Myometrial cell (primary cell): ENCODE measurements around the gene ZER1. TPM values are rescaled to one million over a fixed set of nuclear protein-coding genes. Genes with fewer than 3 reads are reported as not detected.

Experiments used
- total RNA-seq: library from RNA; depleted of rRNA; stranded (reverse); fragments of >200 nt; gene quantifications from 2 replicates; pipeline ENCODE4 v1.2.3, GENCODE V29; 2015

ZER1 gene
- 21.3 and 33.7 TPM in 2 replicates for total RNA-seq

DNA sequence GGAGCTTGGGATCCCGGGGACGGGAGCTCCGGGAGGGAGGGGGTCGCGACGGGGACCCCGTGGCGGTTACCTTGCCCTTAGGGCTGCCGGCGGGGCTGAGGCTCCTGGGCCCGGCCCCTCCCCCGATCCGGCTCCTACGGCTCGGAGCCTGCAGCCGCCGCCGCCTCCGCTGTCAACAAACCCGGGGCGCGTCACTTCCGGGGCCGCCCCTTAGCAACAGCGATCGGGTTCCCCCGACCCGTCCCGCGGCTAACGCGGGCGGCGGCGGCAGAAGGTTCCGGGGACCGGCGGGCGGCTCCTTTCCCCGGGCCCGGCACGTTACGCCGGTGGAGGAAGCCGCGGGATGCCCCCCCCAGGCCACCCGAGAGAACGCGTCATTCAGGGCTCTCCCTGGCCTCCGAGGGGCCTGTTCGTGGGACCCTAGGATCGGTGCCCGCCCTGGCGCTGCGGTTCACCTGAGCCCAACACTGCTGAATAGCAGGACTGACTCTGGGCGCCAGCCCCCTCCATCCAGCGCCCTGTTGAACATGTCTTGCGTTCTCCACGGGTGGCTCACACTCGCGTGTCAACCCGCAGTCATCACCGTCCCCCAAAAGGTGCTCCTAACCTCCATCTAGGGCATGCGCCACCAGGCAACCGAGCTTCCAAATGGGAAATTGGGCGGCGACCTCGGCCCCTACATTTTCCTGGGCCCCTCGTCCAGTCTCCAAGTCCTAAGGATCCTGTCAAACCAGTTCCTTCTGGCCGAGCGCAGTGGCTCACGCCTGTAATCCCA is at the start of gene ZER1:
ZER1 (minus strand) TSS at position 183 of the 775 bp plus-strand sequence. CDS start 16,362 bp downstream, outside the sequence.

DNA sequence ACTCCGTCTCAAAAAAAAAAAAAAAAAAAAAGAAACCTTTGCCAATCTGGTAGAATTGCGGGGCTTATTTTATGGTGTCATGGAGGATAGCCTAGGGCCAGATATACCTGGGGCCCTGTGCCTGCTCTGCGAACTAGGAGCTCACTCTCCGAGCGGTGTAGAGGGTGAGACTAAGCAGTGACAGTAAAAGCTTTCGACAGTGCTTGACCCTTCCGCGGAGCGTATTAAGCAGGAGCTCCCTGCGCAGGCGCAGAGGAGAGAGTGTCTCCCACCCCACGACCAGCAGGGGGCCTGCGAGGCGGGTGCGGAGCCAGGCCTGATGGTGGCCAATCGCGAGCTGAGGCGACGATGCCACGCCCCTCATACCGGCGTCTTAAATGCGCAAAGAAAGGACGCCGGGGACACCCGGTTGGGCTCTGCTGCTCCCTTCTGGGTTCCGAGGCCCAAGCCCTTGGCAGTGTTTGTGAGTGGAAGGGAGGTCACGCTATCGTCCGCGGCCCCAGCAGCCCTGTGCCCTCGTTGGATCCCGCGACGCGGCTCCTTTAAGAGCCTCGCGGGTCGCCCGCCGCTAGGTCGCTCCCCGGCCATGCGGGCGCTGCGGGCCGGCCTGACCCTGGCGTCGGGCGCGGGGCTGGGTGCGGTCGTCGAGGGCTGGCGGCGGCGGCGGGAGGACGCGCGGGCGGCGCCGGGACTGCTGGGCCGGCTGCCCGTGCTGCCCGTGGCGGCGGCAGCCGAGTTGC is 46.5 kb upstream of the ZER1 start, which contains the start of gene ENDOG:
ENDOG (plus strand) TSS at position 402 of the 740 bp plus-strand sequence; CDS start at position 587, 185 bp downstream.

DNA sequence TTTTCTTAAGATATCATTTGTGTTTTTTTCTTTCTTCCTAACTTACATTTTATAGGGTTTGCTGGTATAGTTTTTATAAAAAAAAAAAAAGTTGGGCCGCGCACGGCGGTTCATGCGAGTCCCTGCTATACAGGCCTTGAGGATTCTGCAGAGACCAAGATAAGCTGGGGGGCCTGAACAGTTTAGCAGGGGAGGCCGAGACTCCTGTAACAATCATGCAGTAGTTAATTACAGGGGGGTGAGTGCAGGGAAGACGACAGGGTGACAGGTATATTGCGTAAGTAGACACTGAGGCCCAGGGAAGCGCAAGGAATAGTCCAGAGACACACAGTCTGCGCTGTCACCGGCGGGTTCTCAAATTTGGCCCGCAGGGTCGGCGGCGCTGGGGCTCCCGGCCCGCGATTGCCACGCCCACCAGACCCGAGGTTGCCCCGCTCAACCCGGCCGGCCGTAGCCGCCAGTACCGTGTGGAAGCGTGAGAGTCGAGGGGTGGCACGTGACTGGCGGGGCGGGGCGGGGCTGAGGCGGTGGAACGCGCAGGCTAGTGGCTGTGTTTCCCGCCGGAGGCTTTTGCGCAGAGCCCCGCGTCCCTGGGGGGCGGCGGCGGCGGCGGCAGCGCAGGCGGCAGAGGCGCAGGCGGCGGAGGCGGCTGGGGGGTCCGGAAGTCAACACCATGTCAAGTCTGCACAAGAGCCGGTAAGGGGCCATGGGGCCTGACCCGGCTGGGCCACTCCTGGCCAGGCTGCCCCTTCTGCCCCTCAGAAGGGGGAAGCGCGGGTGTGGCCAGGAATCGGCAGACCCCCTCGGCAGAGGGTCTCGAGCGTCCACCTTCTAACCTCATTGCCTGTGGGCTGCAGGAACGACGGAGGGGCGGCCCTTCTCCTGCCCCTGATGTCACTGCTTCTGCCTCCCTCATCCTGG is 15.2 kb upstream of the ZER1 start, which contains the start of gene TBC1D13:
TBC1D13 (plus strand) TSS at position 573 of the 921 bp plus-strand sequence; CDS start at position 674, 101 bp downstream.

DNA sequence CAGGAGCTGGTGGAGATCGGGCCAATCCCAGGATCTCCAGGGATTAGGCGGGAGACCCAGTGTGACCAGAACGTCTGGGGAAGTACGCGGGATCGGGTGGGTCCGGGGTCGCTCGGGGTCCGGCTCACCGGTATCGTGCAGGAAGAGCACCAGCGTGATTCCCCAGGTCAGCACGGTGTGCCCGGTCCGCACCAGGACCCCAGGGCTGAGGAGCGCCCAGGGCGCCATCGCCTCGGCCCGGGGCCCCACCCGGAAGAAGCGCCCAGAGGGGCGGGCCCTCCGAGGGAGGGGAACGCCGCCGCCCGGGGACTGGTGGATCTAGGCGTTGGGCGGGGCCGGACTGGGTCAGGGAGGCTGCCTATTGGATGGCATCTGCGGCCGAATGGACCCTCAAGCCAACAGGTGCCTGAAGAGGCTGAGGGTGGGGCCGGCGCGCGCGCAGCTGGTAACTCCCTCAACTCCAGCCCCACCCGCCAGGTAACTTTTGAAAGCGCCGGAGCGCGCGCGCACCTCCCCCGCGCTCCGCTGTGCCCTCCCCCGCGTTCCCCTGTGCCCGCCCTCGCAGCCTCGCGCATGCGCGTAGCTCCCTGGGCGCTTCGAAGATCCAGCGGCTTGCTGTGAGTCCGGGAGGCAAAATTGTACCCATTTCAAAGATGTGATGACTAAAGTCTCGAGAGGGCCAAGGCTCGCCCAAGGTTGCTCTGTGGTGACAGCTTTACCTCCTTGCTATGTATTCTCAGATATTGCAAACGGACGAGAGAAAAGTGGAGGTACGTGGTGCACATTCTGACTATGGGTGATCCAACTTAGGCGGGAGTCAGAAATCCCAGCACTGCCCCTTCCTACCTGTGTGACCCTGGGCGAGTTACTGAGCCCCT is 47.6 kb downstream of the ZER1 start, which contains the start of gene ZDHHC12:
ZDHHC12 (minus strand) TSS at position 262 of the 878 bp plus-strand sequence; CDS start at position 228, 34 bp downstream.

DNA sequence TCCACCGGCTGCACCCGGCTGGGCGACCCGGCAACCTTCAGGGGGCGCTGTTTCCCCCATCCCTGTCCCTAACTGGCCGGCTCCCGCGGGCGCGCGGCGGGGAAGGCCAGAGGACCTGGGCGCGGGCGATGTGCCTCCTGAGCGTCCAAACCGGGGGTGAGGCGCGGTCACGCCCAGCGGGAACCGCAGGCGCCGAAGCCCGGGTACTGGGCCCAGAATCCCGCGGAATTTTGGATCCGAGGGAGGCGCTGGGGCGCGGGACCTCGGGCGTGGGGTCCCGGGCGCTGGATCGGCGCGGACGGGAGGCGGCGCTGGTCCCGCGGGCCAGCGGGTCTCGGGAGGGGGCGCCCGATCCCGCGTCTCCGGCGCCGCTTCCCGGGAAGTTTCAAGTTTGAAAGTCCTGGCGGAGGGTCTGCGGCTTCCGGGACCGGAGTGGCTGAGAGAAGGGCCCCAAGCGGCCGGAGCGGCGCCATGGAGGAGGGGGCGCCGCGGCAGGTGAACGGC is 69.2 kb downstream of the ZER1 start, which contains the start of gene PKN3:
PKN3 (plus strand) TSS at position 59 of the 504 bp plus-strand sequence; CDS start at position 472, 413 bp downstream.

DNA sequence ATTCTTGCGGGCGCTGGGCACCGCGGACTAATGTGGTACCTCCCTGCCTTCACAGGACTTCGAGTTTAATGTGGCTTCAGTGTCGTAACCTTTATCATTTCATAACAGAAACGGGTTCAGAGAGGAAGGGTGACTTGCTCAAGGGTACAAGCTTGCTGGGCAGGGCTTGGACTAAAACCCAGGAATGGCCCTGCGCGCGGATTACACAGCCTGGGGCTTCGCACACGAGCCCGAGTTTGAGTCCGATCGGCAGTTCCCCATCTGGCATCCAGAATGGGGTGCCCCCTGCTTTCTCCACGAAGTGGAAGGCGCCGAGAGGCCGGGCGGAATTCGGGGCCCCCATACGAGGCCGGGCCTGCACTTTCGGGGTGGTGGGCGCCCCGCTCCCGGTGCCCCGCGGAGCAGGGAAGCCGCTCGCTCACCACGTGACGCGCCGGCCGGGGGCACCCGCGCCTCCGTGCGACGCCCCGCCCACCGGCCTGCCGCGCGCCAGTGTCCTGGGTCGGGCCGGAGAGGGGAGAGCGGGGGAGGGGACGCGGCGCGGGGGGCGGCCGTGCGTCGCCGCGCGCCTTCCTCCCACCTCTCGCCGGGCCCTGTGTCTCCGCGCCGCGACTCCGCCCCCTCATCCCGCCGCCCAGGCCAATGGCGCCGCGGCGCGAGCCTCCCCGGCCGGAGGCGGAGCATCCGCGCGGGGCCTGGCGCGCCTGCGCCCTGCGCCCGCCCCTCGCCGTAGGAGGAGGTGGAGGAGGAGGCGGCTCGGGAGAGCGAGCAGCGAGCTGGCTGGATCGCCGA is 83.0 kb downstream of the ZER1 start, which contains the start of gene SET:
SET (plus strand) TSS at position 722 of the 792 bp plus-strand sequence. CDS start 361 bp downstream, outside the sequence.

Other genes with a start within 250 kb of the ZER1 start
- 195 and 254 TPM in 2 replicates for gene SPTAN1, start 219.3 kb downstream of the ZER1 start, total RNA-seq
- 112 and 139 TPM in 2 replicates for gene DYNC2I2, start 115.1 kb downstream of the ZER1 start, total RNA-seq
- gene SET, start 82.7 kb downstream of the ZER1 start, total RNA-seq, result 258 and 367 TPM in 2 replicates
- gene PKN3, start 69.4 kb downstream of the ZER1 start, total RNA-seq, result 3.7 and 4.6 TPM in 2 replicates
- gene ZDHHC12, start 47.8 kb downstream of the ZER1 start, total RNA-seq, result 89.1 and 122 TPM in 2 replicates
- 13.5 and 13.6 TPM in 2 replicates for gene TBC1D13, start 15.3 kb upstream of the ZER1 start, total RNA-seq
- gene ENDOG, start 46.6 kb upstream of the ZER1 start, total RNA-seq, result 28.0 and 40.4 TPM in 2 replicates
- 25.4 and 31.0 TPM in 2 replicates for gene SPOUT1, start 57.9 kb upstream of the ZER1 start, total RNA-seq
- gene KYAT1, start 110.0 kb upstream of the ZER1 start, total RNA-seq, result 19.1 and 25.7 TPM in 2 replicates
- 39.2 and 44.1 TPM in 2 replicates for gene LRRC8A, start 110.2 kb upstream of the ZER1 start, total RNA-seq
- gene PHYHD1, start 149.1 kb upstream of the ZER1 start, total RNA-seq, result 5.5 and 9.7 TPM in 2 replicates
- 29.1 and 37.5 TPM in 2 replicates for gene DOLK, start 175.7 kb upstream of the ZER1 start, total RNA-seq
- 30.8 and 37.9 TPM in 2 replicates for gene NUP188, start 175.8 kb upstream of the ZER1 start, total RNA-seq